ENCODE data around the gene SNX14. TPM values are rescaled to one million over a fixed set of nuclear protein-coding genes. Genes with fewer than 3 reads are reported as not detected.

The SNX14 gene
- total and polyA plus RNA-seq, 2 of the 13 experiments (the other 11 are each of a cell fraction or from before 2014, with no cell fraction given), result 83.5 to 112 TPM

DNA sequence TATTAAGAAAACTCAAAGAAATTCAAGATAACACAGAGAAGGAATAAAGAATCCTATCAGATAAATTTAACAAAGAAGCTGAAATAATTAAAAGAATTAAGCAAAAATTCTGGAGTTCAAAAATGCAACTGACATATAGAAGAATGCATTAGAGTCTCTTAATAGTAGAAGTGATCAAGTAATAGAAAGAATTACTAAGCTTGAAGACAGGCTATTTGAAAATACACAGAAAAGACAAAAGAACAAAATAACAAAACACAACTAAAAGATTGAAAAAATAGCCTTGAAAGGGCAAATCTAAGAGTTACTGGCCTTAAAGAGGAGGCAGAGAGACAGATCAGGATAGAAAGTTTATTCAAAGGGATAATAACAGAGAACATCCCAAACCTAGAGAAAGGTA, 12.1 kb downstream of the SNX14 start (continued):
- TF ChIP-seq, protein P1, sequence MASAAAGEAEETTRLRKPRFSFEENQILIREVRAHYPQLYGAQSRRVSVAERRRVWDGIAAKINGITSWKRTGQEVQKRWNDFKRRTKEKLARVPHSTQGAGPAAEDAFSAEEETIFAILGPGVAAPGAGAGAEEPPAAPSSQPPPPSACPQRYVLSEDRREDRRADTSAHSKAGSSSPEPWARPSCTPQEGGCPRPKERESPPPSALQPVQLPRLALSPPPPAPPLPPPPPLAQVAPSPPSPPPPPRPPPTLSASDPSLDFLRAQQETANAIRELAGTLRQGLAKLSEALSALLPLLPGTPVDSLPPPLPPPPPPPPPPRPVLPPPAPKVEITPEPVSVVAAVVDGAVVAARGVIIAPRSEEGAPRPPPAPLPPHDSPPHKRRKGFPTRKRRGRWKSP (CRISPR knock-in tag; IDR thresholded peaks at IDR 0.05), result no peak
- no peak for TF ChIP-seq MIER2 (CRISPR knock-in tag; IDR thresholded peaks at IDR 0.05)
- TF ChIP-seq, protein P2, sequence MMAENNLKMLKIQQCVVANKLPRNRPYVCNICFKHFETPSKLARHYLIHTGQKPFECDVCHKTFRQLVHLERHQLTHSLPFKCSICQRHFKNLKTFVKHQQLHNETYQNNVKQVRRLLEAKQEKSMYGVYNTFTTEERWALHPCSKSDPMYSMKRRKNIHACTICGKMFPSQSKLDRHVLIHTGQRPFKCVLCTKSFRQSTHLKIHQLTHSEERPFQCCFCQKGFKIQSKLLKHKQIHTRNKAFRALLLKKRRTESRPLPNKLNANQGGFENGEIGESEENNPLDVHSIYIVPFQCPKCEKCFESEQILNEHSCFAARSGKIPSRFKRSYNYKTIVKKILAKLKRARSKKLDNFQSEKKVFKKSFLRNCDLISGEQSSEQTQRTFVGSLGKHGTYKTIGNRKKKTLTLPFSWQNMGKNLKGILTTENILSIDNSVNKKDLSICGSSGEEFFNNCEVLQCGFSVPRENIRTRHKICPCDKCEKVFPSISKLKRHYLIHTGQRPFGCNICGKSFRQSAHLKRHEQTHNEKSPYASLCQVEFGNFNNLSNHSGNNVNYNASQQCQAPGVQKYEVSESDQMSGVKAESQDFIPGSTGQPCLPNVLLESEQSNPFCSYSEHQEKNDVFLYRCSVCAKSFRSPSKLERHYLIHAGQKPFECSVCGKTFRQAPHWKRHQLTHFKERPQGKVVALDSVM (CRISPR knock-in tag; IDR thresholded peaks at IDR 0.05), result no peak

DNA sequence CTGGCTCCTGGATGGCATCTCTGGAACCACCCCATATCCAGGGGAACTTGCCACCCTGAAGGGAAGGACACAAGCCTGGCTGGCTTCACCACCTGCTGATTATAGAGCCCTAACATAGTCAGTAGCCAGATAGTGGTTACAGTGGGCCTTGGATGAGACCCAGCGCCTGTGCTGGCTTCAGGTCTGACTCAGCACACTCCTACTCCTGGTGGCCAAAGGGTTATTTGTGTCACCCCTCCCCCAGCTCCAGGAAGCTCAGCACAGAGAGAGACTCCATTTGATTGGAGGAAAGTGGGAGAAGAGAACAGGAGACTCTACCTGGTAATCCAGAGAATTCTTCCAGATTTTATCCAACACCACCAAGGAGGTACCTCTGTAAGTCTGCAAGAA, 12.8 kb downstream of the SNX14 start:
- Histone ChIP-seq H3K36me3 (replicated peaks in 1 of 2; ENCODE audit: control insufficient read depth in 1 of 2, insufficient read depth in 2 of 2, low read length in 2 of 2) (no peaks in the 10 kb centered on the region), H3K4me1 (ENCODE audit: insufficient read depth, low read length) (peaks cover 43% of the 10 kb centered on the region), H2AFZ (ENCODE audit: low read length) (no peak overlapping the region), H3K4me2 (ENCODE audit: low read depth, low read length) (peak overlapping the region; percentile 49), H3K27me3 (ENCODE audit: control insufficient read depth in 1 of 2, insufficient read depth in 2 of 2, low read length in 2 of 2) (no peaks in the 10 kb centered on the region), H3K9me3 (ENCODE audit: low read length) (peaks cover 13% of the 10 kb centered on the region; the same call in 1 of the 2 replicates), H3K27ac (ENCODE audit: extremely low read length, insufficient read depth, low read length) (peak overlapping the region; percentile 45), H3K9ac (ENCODE audit: insufficient read depth, low read depth, low read length) (peak overlapping the region; percentile 35; the same call in 1 of the 2 replicates), H4K20me1 (ENCODE audit: insufficient read depth, low read length) (peaks cover 10% of the 10 kb centered on the region; the same call in 1 of the 2 replicates), H3K4me3 (replicated peaks in 1 of 3; ENCODE audit: insufficient read depth in 1 of 3, low read depth in 2 of 3, low read length in 3 of 3) (peak overlapping the region in 1 of 3 experiments; percentile 15; a peak in 1 of 6 replicates), H3K79me2 (ENCODE audit: insufficient read depth, low read length) (peaks cover 78% of the 10 kb centered on the region)
- BruUV-seq (replicated peaks), result no TSS peak
- DNase-seq (ENCODE audit: low spot score) (peak; percentile 54), FAIRE-seq (no peak), ATAC-seq (peak; percentile 90)
- in situ Hi-C loops (cut with HindIII; ENCODE audit: extremely low pct_ligation_motif_present, low pct_unique_long_range_greater_than_20kb) (no loop called here), intact Hi-C loops (cut with micrococcal nuclease; ENCODE audit: unreplicated experiment) (no loop called here)
- ChIA-PET CTCF (ENCODE audit: low intra/inter-chr PET ratio, low total read pairs) (no interaction called here), POLR2A (interaction anchor here (0.7 to 1.5 kb wide), 4 partner anchors 12 to 97 kb away, joined by 4 to 10 read pairs (median 8); partner anchors contain the start of genes SNX14 and SYNCRIP)
- no CpG with 5 or more reads among the region's 1 CpG for WGBS (ENCODE audit: low lambda C conversion rate)
- TF ChIP-seq ERF (CRISPR knock-in tag; IDR thresholded peaks at IDR 0.05) (0 out of 2 replicates have a peak, but pooled peaks have one; percentile 39), NFE2L2 (IDR thresholded peaks at IDR 0.05; ENCODE audit: low read length) (peak; percentile 48; the same call in 1 of the 2 replicates), SOX13 (IDR thresholded peaks at IDR 0.05) (no peak), SOX13 (CRISPR knock-in tag; conservative IDR thresholded peaks at IDR 0.05 in 1 of 2, IDR thresholded peaks at IDR 0.05 in 1 of 2) (no peak), RAD21 (CRISPR knock-in tag; IDR thresholded peaks at IDR 0.05) (0 out of 2 replicates have a peak, but pooled peaks have one; percentile 8), NFE2 (CRISPR knock-in tag; IDR thresholded peaks at IDR 0.05) (peak; percentile 56; the same call in 1 of the 2 replicates), RXRB (CRISPR knock-in tag; IDR thresholded peaks at IDR 0.05; ENCODE audit: borderline replicate concordance) (0 out of 2 replicates have a peak, but pooled peaks have one; percentile 34), NCOA2 (CRISPR knock-in tag; IDR thresholded peaks at IDR 0.05) (0 out of 2 replicates have a peak, but pooled peaks have one; percentile 18), MAFK (conservative IDR thresholded peaks at IDR 0.05 in 1 of 2, IDR thresholded peaks at IDR 0.05 in 1 of 2; ENCODE audit: low read length in 2 of 2) (0 out of 4 replicates have a peak, but pooled peaks have one; percentile 8 to 27), MAFF (IDR thresholded peaks at IDR 0.05; ENCODE audit: low read depth, low read length) (peak; percentile 36; the same call in 1 of the 2 replicates)
- TF ChIP-seq, protein P3, sequence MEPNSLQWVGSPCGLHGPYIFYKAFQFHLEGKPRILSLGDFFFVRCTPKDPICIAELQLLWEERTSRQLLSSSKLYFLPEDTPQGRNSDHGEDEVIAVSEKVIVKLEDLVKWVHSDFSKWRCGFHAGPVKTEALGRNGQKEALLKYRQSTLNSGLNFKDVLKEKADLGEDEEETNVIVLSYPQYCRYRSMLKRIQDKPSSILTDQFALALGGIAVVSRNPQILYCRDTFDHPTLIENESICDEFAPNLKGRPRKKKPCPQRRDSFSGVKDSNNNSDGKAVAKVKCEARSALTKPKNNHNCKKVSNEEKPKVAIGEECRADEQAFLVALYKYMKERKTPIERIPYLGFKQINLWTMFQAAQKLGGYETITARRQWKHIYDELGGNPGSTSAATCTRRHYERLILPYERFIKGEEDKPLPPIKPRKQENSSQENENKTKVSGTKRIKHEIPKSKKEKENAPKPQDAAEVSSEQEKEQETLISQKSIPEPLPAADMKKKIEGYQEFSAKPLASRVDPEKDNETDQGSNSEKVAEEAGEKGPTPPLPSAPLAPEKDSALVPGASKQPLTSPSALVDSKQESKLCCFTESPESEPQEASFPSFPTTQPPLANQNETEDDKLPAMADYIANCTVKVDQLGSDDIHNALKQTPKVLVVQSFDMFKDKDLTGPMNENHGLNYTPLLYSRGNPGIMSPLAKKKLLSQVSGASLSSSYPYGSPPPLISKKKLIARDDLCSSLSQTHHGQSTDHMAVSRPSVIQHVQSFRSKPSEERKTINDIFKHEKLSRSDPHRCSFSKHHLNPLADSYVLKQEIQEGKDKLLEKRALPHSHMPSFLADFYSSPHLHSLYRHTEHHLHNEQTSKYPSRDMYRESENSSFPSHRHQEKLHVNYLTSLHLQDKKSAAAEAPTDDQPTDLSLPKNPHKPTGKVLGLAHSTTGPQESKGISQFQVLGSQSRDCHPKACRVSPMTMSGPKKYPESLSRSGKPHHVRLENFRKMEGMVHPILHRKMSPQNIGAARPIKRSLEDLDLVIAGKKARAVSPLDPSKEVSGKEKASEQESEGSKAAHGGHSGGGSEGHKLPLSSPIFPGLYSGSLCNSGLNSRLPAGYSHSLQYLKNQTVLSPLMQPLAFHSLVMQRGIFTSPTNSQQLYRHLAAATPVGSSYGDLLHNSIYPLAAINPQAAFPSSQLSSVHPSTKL (CRISPR knock-in tag; IDR thresholded peaks at IDR 0.05), result 0 out of 2 replicates have a peak, but pooled peaks have one; percentile 5

Measured in HepG2 (cell line).